Measurements from ENCODE around the gene CTAG1B. TPM values are rescaled to one million over a fixed set of nuclear protein-coding genes. Genes with fewer than 3 reads are reported as not detected.
"Not testable (repeated sequence)": the region's sequence is repeated elsewhere in the genome, so short reads cannot be mapped to it uniquely, and the experiment has no call there.

CTAG1B gene
- total RNA-seq (2012; rRNA removed): not detected in 2 replicates

GRCh38 chrX:154619182-154619581 lies at the start of gene CTAG1B:
TSS of gene CTAG1B (minus strand) at chrX:154619282. CDS start at chrX:154619218, 64 bp downstream.
- not testable (repeated sequence) for H3K9ac ChIP-seq (ENCODE audit: low read depth, low read length); H3K4me1 ChIP-seq (ENCODE audit: control insufficient read depth, insufficient read depth, low read length)

DNA sequence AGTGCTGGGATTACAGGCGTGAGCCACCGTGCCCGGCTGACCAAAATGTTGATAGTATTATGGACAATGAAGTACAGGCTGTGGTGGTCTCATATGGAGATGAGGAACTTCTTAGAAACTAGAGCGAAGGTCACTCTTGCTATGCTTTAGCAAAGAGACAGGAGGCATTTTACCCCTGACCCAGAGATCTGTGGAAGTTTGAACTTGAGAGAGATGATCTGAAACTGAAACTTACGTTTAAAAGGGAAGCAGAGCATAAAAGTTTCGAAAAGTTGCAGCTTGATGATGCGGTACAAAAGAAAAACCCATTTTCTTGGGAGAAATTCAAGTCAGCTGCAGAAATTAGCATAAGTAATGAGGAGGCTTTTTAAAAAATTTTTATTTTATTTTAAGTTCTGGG lies 42.8 kb upstream of the CTAG1B start:
- no peak overlapping the region for H3K9ac ChIP-seq (ENCODE audit: low read depth, low read length)
- no peaks in the 10 kb centered on the region for H3K36me3 ChIP-seq (ENCODE audit: insufficient read depth, low read length)
- no peaks in the 10 kb centered on the region for H3K4me1 ChIP-seq (ENCODE audit: control insufficient read depth, insufficient read depth, low read length)

More at GRCh38 chrX:154619182-154619581, at the start of gene CTAG1B:
- H3K36me3 ChIP-seq (ENCODE audit: insufficient read depth, low read length); H3K9me3 ChIP-seq (replicated peaks; ENCODE audit: low read length); H3K4me3 ChIP-seq (ENCODE audit: low read length); H3K4me2 ChIP-seq (ENCODE audit: low read length); H3K27me3 ChIP-seq (ENCODE audit: control insufficient read depth, insufficient read depth, low read length): not testable (repeated sequence)

GRCh38 chrX:154661170-154661569 lies 42.1 kb upstream of the CTAG1B start:
- Histone ChIP-seq H3K9ac (ENCODE audit: low read depth, low read length) (no peak overlapping the region), H3K4me2 (ENCODE audit: low read length) (no peak overlapping the region), H3K4me3 (ENCODE audit: low read length) (no peak overlapping the region), H3K9me3 (replicated peaks; ENCODE audit: low read length) (no peaks in the 10 kb centered on the region), H3K4me1 (ENCODE audit: control insufficient read depth, insufficient read depth, low read length) (no peaks in the 10 kb centered on the region), H3K27me3 (ENCODE audit: control insufficient read depth, insufficient read depth, low read length) (no peaks in the 10 kb centered on the region), H3K36me3 (ENCODE audit: insufficient read depth, low read length) (no peaks in the 10 kb centered on the region)

More for the DNA sequence above, 42.8 kb upstream of the CTAG1B start:
- H3K27me3 ChIP-seq (ENCODE audit: control insufficient read depth, insufficient read depth, low read length): no peaks in the 10 kb centered on the region
- H3K4me3 ChIP-seq (ENCODE audit: low read length): no peak overlapping the region
- no peak overlapping the region for H3K4me2 ChIP-seq (ENCODE audit: low read length)
- H3K9me3 ChIP-seq (replicated peaks; ENCODE audit: low read length): no peaks in the 10 kb centered on the region

GRCh38 chrX:154660541-154660940 lies 41.5 kb upstream of the CTAG1B start:
- H3K36me3 ChIP-seq (ENCODE audit: insufficient read depth, low read length): no peaks in the 10 kb centered on the region

GRCh38 chrX:154658957-154659356 lies 39.9 kb upstream of the CTAG1B start:
- Histone ChIP-seq H3K4me3 (ENCODE audit: low read length) (no peak overlapping the region), H3K9ac (ENCODE audit: low read depth, low read length) (no peak overlapping the region), H3K27me3 (ENCODE audit: control insufficient read depth, insufficient read depth, low read length) (no peaks in the 10 kb centered on the region), H3K4me1 (ENCODE audit: control insufficient read depth, insufficient read depth, low read length) (no peaks in the 10 kb centered on the region), H3K36me3 (ENCODE audit: insufficient read depth, low read length) (no peaks in the 10 kb centered on the region), H3K9me3 (replicated peaks; ENCODE audit: low read length) (no peaks in the 10 kb centered on the region), H3K4me2 (ENCODE audit: low read length) (no peak overlapping the region)

More at GRCh38 chrX:154660541-154660940, 41.5 kb upstream of the CTAG1B start:
- no peak overlapping the region for H3K4me3 ChIP-seq (ENCODE audit: low read length)
- H3K4me1 ChIP-seq (ENCODE audit: control insufficient read depth, insufficient read depth, low read length): no peaks in the 10 kb centered on the region
- H3K9ac ChIP-seq (ENCODE audit: low read depth, low read length): no peak overlapping the region
- no peak overlapping the region for H3K4me2 ChIP-seq (ENCODE audit: low read length)
- no peaks in the 10 kb centered on the region for H3K9me3 ChIP-seq (replicated peaks; ENCODE audit: low read length)
- H3K27me3 ChIP-seq (ENCODE audit: control insufficient read depth, insufficient read depth, low read length): no peaks in the 10 kb centered on the region

DNA sequence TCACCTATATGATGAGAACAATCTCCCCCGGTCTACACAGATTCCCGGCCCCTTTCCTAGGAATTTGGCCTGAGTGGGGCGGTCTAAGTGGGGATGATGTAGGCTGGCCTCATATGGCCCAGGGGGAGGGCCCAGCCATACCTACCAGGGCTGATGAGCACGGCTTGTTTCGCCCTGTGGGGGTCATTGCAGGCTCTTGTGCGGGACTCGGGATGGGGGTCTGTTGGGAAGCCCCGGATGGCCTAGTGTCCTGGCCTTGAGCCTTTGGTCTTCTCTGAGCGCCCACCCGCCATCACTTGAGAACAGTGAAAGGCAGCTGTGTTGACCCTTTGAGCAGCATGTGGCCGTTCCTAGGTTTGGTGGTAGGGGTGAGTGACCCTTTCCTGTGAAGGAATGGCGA lies 39.1 kb upstream of the CTAG1B start:
- Histone ChIP-seq H3K4me2 (ENCODE audit: low read length) (no peak overlapping the region), H3K27me3 (ENCODE audit: control insufficient read depth, insufficient read depth, low read length) (no peaks in the 10 kb centered on the region), H3K9ac (ENCODE audit: low read depth, low read length) (no peak overlapping the region), H3K4me1 (ENCODE audit: control insufficient read depth, insufficient read depth, low read length) (no peaks in the 10 kb centered on the region), H3K4me3 (ENCODE audit: low read length) (no peak overlapping the region), H3K9me3 (replicated peaks; ENCODE audit: low read length) (no peaks in the 10 kb centered on the region), H3K36me3 (ENCODE audit: insufficient read depth, low read length) (no peaks in the 10 kb centered on the region)

DNA sequence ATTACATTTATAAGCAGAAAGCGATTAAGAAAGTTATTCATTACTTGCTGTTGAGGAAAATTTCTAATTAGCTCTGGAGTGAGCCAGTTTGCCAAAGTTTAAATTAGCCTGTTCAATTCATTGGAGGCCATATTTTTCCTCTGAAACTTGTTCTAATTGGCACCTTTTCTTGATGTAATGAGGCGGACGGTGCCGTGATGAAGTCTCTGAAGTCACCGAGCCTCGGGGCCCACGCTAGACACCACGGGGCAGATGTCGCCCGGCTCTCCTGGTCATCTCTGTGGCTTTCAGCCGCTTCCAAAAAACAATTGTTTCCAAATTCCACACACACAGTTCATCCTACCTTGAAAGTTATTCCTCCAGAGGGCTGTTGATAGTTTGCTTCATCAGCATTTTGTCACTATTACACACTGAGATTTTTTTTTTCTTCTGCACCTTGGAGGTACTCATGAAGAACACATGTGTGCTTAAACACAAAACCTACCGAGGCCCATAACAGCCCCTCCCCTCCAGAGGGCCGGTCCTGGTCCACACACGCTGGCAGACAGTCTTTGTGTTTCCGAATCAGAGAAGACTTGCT lies 38.2 kb upstream of the CTAG1B start:
- Histone ChIP-seq H3K36me3 (ENCODE audit: insufficient read depth, low read length) (no peaks in the 10 kb centered on the region), H3K4me3 (ENCODE audit: low read length) (no peak overlapping the region), H3K27me3 (ENCODE audit: control insufficient read depth, insufficient read depth, low read length) (no peaks in the 10 kb centered on the region), H3K4me1 (ENCODE audit: control insufficient read depth, insufficient read depth, low read length) (no peaks in the 10 kb centered on the region), H3K4me2 (ENCODE audit: low read length) (no peak overlapping the region), H3K9ac (ENCODE audit: low read depth, low read length) (no peak overlapping the region), H3K9me3 (replicated peaks; ENCODE audit: low read length) (no peaks in the 10 kb centered on the region)

- H3K9me3 ChIP-seq (replicated peaks; ENCODE audit: low read length): no peaks in the 10 kb centered on the region
- H3K36me3 ChIP-seq (ENCODE audit: insufficient read depth, low read length): no peaks in the 10 kb centered on the region
- H3K4me2 ChIP-seq (ENCODE audit: low read length): no peak overlapping the region
- no peaks in the 10 kb centered on the region for H3K4me1 ChIP-seq (ENCODE audit: control insufficient read depth, insufficient read depth, low read length)
- H3K4me3 ChIP-seq (ENCODE audit: low read length): no peak overlapping the region
- no peak overlapping the region for H3K9ac ChIP-seq (ENCODE audit: low read depth, low read length)
- no peaks in the 10 kb centered on the region for H3K27me3 ChIP-seq (ENCODE audit: control insufficient read depth, insufficient read depth, low read length)
Observed at GRCh38 chrX:154655786-154656185, 36.7 kb upstream of the CTAG1B start.

DNA sequence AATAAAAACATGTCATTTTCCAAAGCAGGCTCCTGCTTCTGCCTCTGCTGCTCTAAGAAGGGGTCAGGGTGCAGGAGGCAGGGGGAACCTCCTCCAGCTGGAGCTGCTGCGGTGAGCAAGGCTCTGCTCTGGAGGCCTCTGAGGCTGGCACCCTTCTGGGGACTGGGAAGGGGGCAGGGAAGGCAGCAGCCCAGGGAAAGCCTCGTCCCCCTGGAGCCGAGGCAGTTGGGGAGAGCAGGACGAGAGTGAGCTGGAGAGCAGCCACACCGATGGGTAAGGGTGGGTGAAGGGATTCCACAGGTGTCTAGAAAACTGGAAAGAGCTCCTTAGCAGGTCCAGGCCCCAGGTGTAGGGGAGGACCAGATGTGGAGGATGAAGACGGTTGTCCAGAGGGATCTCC lies 36.3 kb upstream of the CTAG1B start:
- no peaks in the 10 kb centered on the region for H3K27me3 ChIP-seq (ENCODE audit: control insufficient read depth, insufficient read depth, low read length)
- no peaks in the 10 kb centered on the region for H3K9me3 ChIP-seq (replicated peaks; ENCODE audit: low read length)
- H3K4me3 ChIP-seq (ENCODE audit: low read length): no peak overlapping the region
- no peaks in the 10 kb centered on the region for H3K36me3 ChIP-seq (ENCODE audit: insufficient read depth, low read length)
- H3K9ac ChIP-seq (ENCODE audit: low read depth, low read length): no peak overlapping the region
- H3K4me1 ChIP-seq (ENCODE audit: control insufficient read depth, insufficient read depth, low read length): no peaks in the 10 kb centered on the region
- no peak overlapping the region for H3K4me2 ChIP-seq (ENCODE audit: low read length)

GRCh38 chrX:154654925-154655324 lies 35.8 kb upstream of the CTAG1B start:
- Histone ChIP-seq H3K36me3 (ENCODE audit: insufficient read depth, low read length) (no peaks in the 10 kb centered on the region), H3K4me3 (ENCODE audit: low read length) (no peak overlapping the region), H3K9ac (ENCODE audit: low read depth, low read length) (no peak overlapping the region), H3K4me2 (ENCODE audit: low read length) (no peak overlapping the region), H3K27me3 (ENCODE audit: control insufficient read depth, insufficient read depth, low read length) (no peaks in the 10 kb centered on the region), H3K9me3 (replicated peaks; ENCODE audit: low read length) (no peaks in the 10 kb centered on the region), H3K4me1 (ENCODE audit: control insufficient read depth, insufficient read depth, low read length) (no peaks in the 10 kb centered on the region)

DNA sequence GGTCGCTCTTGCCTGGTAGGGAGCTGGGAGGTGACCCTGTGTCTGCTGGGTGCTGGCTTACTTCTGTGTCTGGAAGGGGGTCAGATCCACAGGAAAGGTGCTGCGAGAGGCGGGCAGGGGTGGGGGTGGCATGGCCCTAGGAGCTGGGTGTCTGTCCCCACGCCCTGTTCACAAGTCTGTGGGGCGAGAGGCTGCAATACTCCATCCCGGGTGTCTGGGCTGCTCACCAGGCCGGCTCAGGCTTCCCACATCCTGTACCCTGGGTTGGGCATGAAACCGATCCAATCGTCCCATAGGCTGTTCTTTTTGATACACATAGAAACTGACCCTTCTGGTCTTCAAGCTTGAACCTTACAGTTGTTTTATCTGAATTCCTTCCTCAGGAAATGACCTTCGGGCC lies 35.3 kb upstream of the CTAG1B start:
- no peaks in the 10 kb centered on the region for H3K4me1 ChIP-seq (ENCODE audit: control insufficient read depth, insufficient read depth, low read length)
- H3K36me3 ChIP-seq (ENCODE audit: insufficient read depth, low read length): no peaks in the 10 kb centered on the region
- H3K4me2 ChIP-seq (ENCODE audit: low read length): no peak overlapping the region
- H3K9me3 ChIP-seq (replicated peaks; ENCODE audit: low read length): no peaks in the 10 kb centered on the region
- no peak overlapping the region for H3K9ac ChIP-seq (ENCODE audit: low read depth, low read length)
- H3K27me3 ChIP-seq (ENCODE audit: control insufficient read depth, insufficient read depth, low read length): no peaks in the 10 kb centered on the region
- H3K4me3 ChIP-seq (ENCODE audit: low read length): no peak overlapping the region

- H3K9ac ChIP-seq (ENCODE audit: low read depth, low read length); H3K4me3 ChIP-seq (ENCODE audit: low read length); H3K4me2 ChIP-seq (ENCODE audit: low read length); H3K27me3 ChIP-seq (ENCODE audit: control insufficient read depth, insufficient read depth, low read length); H3K9me3 ChIP-seq (replicated peaks; ENCODE audit: low read length); H3K36me3 ChIP-seq (ENCODE audit: insufficient read depth, low read length); H3K4me1 ChIP-seq (ENCODE audit: control insufficient read depth, insufficient read depth, low read length): not testable (repeated sequence)
Observed at GRCh38 chrX:154653413-154653812, 34.3 kb upstream of the CTAG1B start, which contains the start of gene CTAG2. TSS of gene CTAG2 (minus strand) at chrX:154653579. CDS start at chrX:154653515, 64 bp downstream.

Measured in skeletal muscle satellite cell (primary cell).